GM23338 (cell line): Measurements from ENCODE around the gene CEP68. TPM values are rescaled to one million over a fixed set of nuclear protein-coding genes. Genes with fewer than 3 reads are reported as not detected.

Experiments
- ATAC-seq: fragments of 200-7000 bp; cut with Tn5 transposase; 3 replicates; pipeline ENCODE4 v1.9.1; 2020
- DNase-seq: peaks from one replicate; pipeline ENCODE4 v3.0.0-alpha.2; 2015; ENCODE audit warnings: low spot score
- H2AFZ ChIP-seq: fragments of 200-600 bp; sonication (generic); 2 replicates; pipeline ENCODE4 v1.8.0; 2016; ENCODE audit warnings: antibody characterized with exemption, mild to moderate bottlenecking, moderate library complexity
- H3F3A ChIP-seq: fragments of 200-600 bp; sonication (generic); replicated peaks from 2 replicates; pipeline ENCODE4 v1.8.0; 2017; ENCODE audit warnings: antibody characterized with exemption, mixed run types, low read depth
- H3K27ac ChIP-seq: fragments of 200-600 bp; sonication (generic); 2 replicates; pipeline ENCODE4 v1.6.1; 2016; ENCODE audit warnings: low read depth
- H3K27me3 ChIP-seq: fragments of 200-600 bp; sonication (generic); 2 replicates; pipeline ENCODE4 v1.8.0; 2016; ENCODE audit warnings: mild to moderate bottlenecking, mixed run types, moderate library complexity; ENCODE audit not compliant: insufficient read depth
- H3K36me3 ChIP-seq: fragments of 200-600 bp; sonication (generic); 2 replicates; pipeline ENCODE4 v1.8.0; 2016; ENCODE audit warnings: mild to moderate bottlenecking; ENCODE audit not compliant: insufficient read depth
- H3K4me1 ChIP-seq: fragments of 200-600 bp; sonication (generic); 2 replicates; pipeline ENCODE4 v1.8.0; 2016; ENCODE audit warnings: mild to moderate bottlenecking, moderate library complexity; ENCODE audit not compliant: insufficient read depth
- H3K4me2 ChIP-seq: fragments of 200-600 bp; sonication (generic); 2 replicates; pipeline ENCODE4 v1.7.1; 2017; ENCODE audit warnings: mixed run types
- H3K4me3 ChIP-seq: fragments of 200-600 bp; sonication (generic); 2 replicates; pipeline ENCODE4 v1.6.1; 2016; ENCODE audit warnings: mixed run types
- H3K79me2 ChIP-seq: fragments of 200-600 bp; sonication (generic); replicated peaks from 2 replicates; pipeline ENCODE4 v1.8.0; 2017; ENCODE audit warnings: mild to moderate bottlenecking; ENCODE audit not compliant: insufficient read depth
- H3K9me2 ChIP-seq: fragments of 200-600 bp; sonication (generic); 2 replicates; pipeline ENCODE4 v1.8.0; 2017; ENCODE audit not compliant: insufficient read depth
- H4K20me1 ChIP-seq: fragments of 200-600 bp; sonication (generic); replicated peaks from 2 replicates; pipeline ENCODE4 v1.8.0; 2017; ENCODE audit warnings: mild to moderate bottlenecking; ENCODE audit not compliant: insufficient read depth
- H3K27ac Mint-ChIP-seq: 2 replicates; pipeline ENCODE4 v1.8.0; 2020; ENCODE audit warnings: inconsistent platforms, mild to moderate bottlenecking, moderate library complexity, mixed read lengths
- H3K27me3 Mint-ChIP-seq: 3 replicates; pipeline ENCODE4 v1.8.0; 2022; ENCODE audit warnings: low read depth, mild to moderate bottlenecking, moderate library complexity, mixed read lengths, inconsistent platforms; ENCODE audit not compliant: insufficient read depth, poor library complexity
- H3K36me3 Mint-ChIP-seq: 3 replicates; pipeline ENCODE4 v1.8.0; 2021; ENCODE audit warnings: low read depth, mild to moderate bottlenecking, inconsistent platforms, moderate library complexity, mixed read lengths
- H3K4me1 Mint-ChIP-seq: 3 replicates; pipeline ENCODE4 v1.8.0; 2020; ENCODE audit warnings: mild to moderate bottlenecking, inconsistent platforms, mixed read lengths
- H3K4me3 Mint-ChIP-seq: 3 replicates; pipeline ENCODE4 v1.8.0; 2021; ENCODE audit warnings: moderate library complexity, mild to moderate bottlenecking, inconsistent platforms, mixed read lengths
- H3K9me3 Mint-ChIP-seq: 3 replicates; pipeline ENCODE4 v1.8.0; 2020; ENCODE audit warnings: moderate library complexity, mild to moderate bottlenecking, inconsistent platforms, mixed read lengths
- CREB1 ChIP-seq: fragments of 250-450 bp; sonication (Bioruptor Pico); IDR thresholded peaks from 2 replicates; pipeline ENCODE4 v1.5.0; 2020; ENCODE audit warnings: low read depth, mild to moderate bottlenecking, moderate library complexity
- EZH2 ChIP-seq: fragments of 200-600 bp; sonication (generic); IDR thresholded peaks from one replicate; pipeline ENCODE4 v1.8.0; 2017; ENCODE audit warnings: antibody characterized with exemption, mild to moderate bottlenecking, low read depth; ENCODE audit not compliant: unreplicated experiment
- EZH2phosphoT487 ChIP-seq: fragments of 200-600 bp; sonication (generic); IDR thresholded peaks from one replicate; pipeline ENCODE4 v1.8.1; 2018; ENCODE audit warnings: antibody characterized with exemption; ENCODE audit not compliant: unreplicated experiment
- JUNB ChIP-seq: IDR thresholded peaks from one replicate; pipeline ENCODE4 v1.6.1; 2016; ENCODE audit warnings: antibody characterized with exemption; ENCODE audit not compliant: unreplicated experiment
- NANOG ChIP-seq: IDR thresholded peaks from 2 replicates; pipeline ENCODE4 v1.6.1; 2016; ENCODE audit warnings: antibody characterized with exemption, borderline replicate concordance
- POLR2AphosphoS5 ChIP-seq: IDR thresholded peaks from 2 replicates; pipeline ENCODE4 v1.6.1; 2016; ENCODE audit warnings: antibody characterized with exemption, low read depth
- STAT1 ChIP-seq: IDR thresholded peaks from one replicate; pipeline ENCODE4 v1.6.1; 2016; ENCODE audit warnings: antibody characterized with exemption; ENCODE audit not compliant: unreplicated experiment
- ZNF114 ChIP-seq: fragments of 250-450 bp; sonication (Bioruptor Pico); IDR thresholded peaks from 2 replicates; pipeline ENCODE4 v1.5.0; 2020; ENCODE audit warnings: mild to moderate bottlenecking, moderate library complexity
- polyA plus RNA-seq: library from polyadenylated mRNA; unstranded; fragments of >200 nt; fragmentation: Nextera tagmentation; extraction: Ambion mirVana; gene quantifications from 2 replicates; pipeline ENCODE4 v1.2.1, GENCODE V29; 2016
- total RNA-seq: library from RNA; depleted of rRNA; stranded (reverse); fragments of >200 nt; shearing (Covaris generic); gene quantifications from 2 replicates; pipeline ENCODE4 v1.2.3, GENCODE V29; 2014
- TF ChIP-seq, protein P1 (sequence below), 2 experiments: fragments of 200-600 bp in 1 of 2; sonication (generic) in 1 of 2; conservative IDR thresholded peaks; 2 replicates each; pipeline versions ENCODE4 v1.5.1 to v1.6.1; 2016 to 2017; ENCODE audit warnings: antibody characterized with exemption in 2 of 2, low read depth in 2 of 2, mild to moderate bottlenecking in 2 of 2, moderate library complexity in 1 of 2

CEP68 gene
- total and polyA plus RNA-seq, 2 experiments from 2014 or later: 13.0 to 24.4 TPM

DNA sequence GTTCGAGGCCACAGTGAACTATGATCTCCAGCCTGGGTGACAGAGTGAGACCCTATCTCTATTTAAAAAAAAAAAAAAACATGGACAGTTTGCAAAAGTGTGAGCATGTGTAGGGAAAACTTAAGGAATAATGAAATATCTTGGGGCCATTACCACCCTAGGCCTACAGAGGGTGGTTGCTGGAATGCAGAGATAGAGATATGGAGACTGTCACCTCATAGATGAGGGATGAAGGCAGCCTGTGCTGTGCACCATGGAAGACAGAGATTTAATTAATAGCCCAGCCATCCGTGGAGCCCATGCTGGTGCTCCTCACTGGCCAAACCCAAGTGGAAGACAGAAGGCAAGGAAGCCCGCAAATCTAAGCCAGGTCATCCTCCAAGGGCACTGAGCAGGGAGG, 16.6 kb upstream of the CEP68 start:
- ATAC-seq (no peak), DNase-seq (no peak)
- H3K4me1 ChIP-seq: 0 out of 2 replicates have a peak, but pooled peaks cover 6% of the 10 kb centered on the region
- peaks cover 13% of the 10 kb centered on the region for H3K36me3 ChIP-seq
- no peak overlapping the region for H3K4me2 ChIP-seq
- Mint-ChIP-seq H3K27ac (no peak overlapping the region), H3K27me3 (no peaks in the 10 kb centered on the region), H3K4me3 (no peak overlapping the region), H3K9me3 (peaks cover 9% of the 10 kb centered on the region), H3K4me1 (peaks cover 17% of the 10 kb centered on the region), H3K36me3 (peaks cover 46% of the 10 kb centered on the region)
- peaks cover 6% of the 10 kb centered on the region; the same call in 1 of the 2 replicates for H4K20me1 ChIP-seq
- H3F3A ChIP-seq: no peaks in the 10 kb centered on the region
- TF ChIP-seq CREB1 (no peak), STAT1 (no peak), JUNB (no peak), NANOG (no peak), POLR2AphosphoS5 (no peak), ZNF114 (CRISPR knock-in tag) (no peak)
- no peak overlapping the region for H2AFZ ChIP-seq
- no peaks in the 10 kb centered on the region for H3K79me2 ChIP-seq
- no peaks in the 10 kb centered on the region for H3K9me2 ChIP-seq
- H3K27ac ChIP-seq: no peak overlapping the region
- no peaks in the 10 kb centered on the region for H3K27me3 ChIP-seq
- H3K4me3 ChIP-seq: no peak overlapping the region

DNA sequence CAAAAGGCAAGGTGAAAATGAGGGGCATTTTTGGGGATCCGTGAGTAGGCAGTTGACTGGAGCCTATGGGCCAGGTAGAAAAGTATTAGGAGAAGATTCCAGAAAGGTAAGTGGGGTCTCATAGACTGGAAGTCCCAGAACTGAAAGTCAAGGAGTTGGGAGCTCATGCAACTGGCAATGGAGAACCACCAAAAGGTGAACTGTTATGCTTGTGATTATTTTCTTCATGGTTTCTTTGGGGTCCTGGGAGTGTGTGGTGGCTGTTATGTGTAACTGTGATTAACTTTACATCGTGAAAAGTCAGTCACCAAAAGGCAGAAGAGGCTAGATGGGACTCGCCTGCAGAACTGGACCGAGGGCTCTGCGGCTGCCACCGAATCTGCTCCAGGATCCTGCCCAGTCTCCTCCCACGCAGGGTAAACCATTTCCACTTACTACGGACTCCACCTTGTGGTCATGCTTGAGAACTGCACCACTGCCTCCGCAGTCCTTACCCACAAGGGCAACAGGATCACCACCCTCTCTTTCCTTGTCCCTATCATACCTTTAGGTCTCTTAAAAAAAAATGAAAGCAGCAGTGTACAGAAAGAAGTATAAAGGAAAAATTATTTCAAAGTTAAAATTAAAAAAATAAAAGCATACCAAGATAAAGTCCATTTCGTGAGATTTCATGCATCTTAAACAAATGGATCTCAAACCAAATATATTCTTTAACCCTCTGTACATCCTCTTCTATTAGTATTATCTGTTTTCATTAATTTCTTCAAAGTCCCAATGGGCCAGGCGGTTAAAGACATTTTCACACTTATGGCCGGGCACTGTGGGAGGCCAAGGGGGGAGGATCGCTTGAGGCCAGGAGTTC, 15.6 kb upstream of the CEP68 start:
- no peaks in the 10 kb centered on the region for H3K27me3 ChIP-seq
- no peaks in the 10 kb centered on the region for H3K4me1 ChIP-seq
- no peak overlapping the region for H3K4me2 ChIP-seq
- DNase-seq: peak; percentile 86
- no peak for TF ChIP-seq EZH2phosphoT487
- no peak for TF ChIP-seq NANOG
- no peak for TF ChIP-seq EZH2
- TF ChIP-seq, protein P1, sequence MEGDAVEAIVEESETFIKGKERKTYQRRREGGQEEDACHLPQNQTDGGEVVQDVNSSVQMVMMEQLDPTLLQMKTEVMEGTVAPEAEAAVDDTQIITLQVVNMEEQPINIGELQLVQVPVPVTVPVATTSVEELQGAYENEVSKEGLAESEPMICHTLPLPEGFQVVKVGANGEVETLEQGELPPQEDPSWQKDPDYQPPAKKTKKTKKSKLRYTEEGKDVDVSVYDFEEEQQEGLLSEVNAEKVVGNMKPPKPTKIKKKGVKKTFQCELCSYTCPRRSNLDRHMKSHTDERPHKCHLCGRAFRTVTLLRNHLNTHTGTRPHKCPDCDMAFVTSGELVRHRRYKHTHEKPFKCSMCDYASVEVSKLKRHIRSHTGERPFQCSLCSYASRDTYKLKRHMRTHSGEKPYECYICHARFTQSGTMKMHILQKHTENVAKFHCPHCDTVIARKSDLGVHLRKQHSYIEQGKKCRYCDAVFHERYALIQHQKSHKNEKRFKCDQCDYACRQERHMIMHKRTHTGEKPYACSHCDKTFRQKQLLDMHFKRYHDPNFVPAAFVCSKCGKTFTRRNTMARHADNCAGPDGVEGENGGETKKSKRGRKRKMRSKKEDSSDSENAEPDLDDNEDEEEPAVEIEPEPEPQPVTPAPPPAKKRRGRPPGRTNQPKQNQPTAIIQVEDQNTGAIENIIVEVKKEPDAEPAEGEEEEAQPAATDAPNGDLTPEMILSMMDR (conservative IDR thresholded peaks at IDR 0.05; ENCODE audit: low read depth in 2 of 2): peak; percentile 84 to 95
- H3K9me2 ChIP-seq: no peaks in the 10 kb centered on the region
- H3F3A ChIP-seq: no peaks in the 10 kb centered on the region
- Mint-ChIP-seq H3K4me1 (peaks cover 13% of the 10 kb centered on the region), H3K27me3 (no peaks in the 10 kb centered on the region), H3K4me3 (no peak overlapping the region), H3K27ac (no peak overlapping the region), H3K36me3 (peaks cover 56% of the 10 kb centered on the region), H3K9me3 (peaks cover 10% of the 10 kb centered on the region)
- H3K27ac ChIP-seq: 0 out of 2 replicates have a peak overlapping the region, but pooled peaks have one; percentile 55
- ATAC-seq: peak; percentile 96
- H4K20me1 ChIP-seq: peaks cover 1% of the 10 kb centered on the region; the same call in 1 of the 2 replicates
- H3K4me3 ChIP-seq: no peak overlapping the region
- H2AFZ ChIP-seq: no peak overlapping the region
- no peaks in the 10 kb centered on the region for H3K79me2 ChIP-seq
- peaks cover 13% of the 10 kb centered on the region for H3K36me3 ChIP-seq
